Measurements from ENCODE around the gene ASB4.
"Not testable (repeated sequence)": the region's sequence is repeated elsewhere in the genome, so short reads cannot be mapped to it uniquely, and the experiment has no call there.

ASB4 gene

DNA sequence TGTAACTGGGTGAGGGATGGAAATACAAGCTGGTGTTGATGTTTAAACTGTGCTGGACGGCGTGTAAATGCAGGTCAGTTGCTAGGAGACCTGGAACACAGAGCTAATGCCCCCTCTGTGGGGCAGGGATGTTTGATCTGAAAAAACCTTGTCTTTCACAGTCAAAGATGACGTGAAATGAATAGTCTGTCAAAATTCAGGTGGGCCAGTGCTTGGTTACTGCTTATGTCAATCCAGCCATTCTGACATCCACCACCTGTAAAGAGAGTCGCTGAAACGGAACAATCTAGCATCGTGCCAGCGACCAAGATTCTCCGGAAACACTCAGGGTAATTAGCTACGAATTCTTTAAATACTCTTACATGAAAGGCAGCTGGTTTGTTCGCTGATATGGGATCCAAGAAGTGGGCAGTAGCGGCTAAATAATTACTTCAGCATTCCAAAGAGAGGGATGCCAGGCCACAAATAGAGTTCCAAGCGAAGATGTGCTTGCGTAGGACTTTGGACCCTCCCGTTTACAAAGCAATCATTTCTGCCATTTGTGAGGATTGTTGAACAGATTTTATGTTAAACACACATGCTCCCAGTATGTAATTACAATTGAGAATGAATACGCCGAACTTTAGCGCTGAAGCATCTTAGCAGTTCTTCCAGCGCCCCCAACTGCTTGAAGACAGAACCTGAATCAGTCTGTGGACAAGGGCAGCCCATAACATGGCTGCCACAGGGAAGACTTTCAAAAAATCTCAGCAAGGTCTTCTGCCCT lies 7.3 kb upstream of the ASB4 start:
- DNase-seq (ENCODE audit: low read depth in 2 of 2): no peak

DNA sequence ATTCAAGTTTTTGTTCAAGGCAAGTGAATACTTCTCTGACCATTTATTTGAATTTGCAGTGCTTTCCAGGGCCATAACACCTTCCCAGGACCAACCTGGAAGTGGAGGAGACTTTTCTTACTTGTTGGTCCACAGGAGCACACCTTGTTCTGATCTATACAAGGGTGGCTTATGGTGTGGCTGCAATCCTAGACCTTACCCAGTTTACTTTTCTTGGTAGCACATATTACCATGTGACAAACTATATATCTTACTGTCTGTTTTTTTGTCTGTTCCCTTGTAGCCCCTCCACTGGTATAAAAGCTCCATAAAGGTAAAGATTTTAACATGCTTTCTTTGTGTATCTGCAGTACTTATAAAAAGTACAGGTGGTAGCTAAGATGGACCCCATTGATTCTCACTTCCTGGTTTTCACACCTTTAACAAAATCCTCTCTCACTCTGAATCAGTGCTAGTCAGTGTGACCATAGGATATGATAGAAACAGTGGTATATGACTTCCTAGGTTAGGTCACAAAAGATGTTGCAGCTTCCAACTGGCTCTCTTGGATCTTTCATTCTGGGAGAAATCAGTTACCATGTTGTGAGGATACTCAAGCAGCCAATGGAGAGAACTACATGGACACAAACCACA lies 5.6 kb upstream of the ASB4 start:
- DNase-seq (ENCODE audit: low read depth in 2 of 2): no peak

DNA sequence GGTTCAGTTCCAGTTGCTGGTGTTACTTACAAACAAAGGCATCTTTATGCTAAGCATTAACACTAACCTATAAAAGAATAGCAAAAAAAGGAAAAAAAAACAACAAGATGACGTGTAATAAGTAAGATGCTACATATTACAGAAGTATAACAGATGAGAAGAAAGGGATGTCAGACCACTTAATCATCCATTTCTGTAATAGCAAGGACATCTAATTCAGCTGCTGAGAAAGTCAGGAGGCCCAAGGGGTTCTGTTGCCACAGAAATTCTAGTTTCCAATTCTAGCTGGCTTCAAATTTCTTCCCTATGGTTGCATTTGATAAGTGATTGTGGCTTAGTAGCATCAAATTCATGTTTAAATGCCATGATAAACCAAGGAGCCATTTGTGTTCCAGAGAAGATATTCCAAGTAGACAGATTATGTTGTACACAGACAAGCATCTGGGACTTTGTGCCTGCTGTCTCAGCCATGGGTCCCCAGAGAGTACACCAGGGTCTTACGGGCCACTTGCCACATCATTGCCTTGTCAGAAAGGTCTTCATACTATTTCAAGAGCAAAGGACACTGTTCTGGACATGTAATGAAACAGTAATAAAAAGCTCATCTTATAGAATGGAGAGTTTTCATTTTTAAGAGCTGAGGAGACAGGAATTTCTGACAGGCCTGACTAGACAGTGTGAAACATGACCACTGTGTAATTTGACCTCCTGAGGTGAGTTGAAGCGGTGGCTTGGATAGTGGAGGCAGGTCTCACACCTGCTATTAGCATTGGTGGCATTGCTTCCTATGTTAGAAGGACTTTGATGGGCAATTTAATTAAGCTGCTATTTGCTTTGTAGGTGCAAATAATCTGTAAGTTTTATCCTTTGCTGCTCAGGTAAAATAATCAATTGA lies 4.2 kb upstream of the ASB4 start:
- no peak for DNase-seq (ENCODE audit: low read depth in 2 of 2)

DNA sequence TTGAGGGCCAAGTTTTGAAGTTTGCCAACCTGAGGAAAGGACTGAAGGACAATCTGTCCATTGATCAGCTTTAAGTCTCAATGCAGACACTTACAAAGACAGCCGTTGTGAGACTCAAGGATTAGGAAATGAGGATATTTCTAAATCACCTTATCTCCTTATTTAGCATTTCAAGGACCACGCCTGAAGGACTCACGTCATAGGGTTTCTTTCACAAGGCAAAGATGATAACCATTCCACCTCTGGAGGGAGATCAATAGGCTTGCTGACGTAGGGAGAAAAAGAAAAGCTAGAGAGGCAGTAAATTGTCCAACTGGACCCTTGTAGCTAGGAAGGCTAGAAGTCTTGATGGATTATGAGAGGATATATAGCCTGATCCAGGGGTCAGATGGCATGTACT lies 3.3 kb upstream of the ASB4 start:
- DNase-seq (ENCODE audit: low read depth in 2 of 2): no peak

DNA sequence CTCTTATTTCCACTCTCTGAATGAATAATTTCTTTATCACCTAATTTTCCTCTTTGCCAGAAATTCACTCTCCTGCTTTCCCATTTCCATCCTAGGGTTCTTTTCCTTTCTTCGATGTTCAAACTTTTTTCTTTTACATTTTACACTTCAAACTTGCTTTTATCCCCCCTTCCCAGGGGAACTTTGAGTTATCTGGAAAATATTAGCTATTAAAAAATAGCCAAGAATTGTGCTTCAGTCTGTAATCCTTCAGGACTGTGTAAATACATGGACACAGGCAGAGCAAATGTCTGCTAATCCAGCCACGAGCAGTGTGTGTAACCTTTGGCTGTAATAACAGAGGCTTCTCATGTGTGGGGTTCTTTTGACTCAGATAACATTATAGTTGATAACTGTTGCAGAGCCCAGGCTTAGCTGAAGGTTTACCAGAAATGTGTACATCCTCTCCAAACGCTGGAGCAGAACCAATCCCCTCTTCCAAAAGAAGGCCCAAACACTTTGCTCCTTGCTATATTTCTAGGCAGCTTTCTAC lies 4.6 kb downstream of the ASB4 start:
- DNase-seq (ENCODE audit: low read depth in 2 of 2): no peak

DNA sequence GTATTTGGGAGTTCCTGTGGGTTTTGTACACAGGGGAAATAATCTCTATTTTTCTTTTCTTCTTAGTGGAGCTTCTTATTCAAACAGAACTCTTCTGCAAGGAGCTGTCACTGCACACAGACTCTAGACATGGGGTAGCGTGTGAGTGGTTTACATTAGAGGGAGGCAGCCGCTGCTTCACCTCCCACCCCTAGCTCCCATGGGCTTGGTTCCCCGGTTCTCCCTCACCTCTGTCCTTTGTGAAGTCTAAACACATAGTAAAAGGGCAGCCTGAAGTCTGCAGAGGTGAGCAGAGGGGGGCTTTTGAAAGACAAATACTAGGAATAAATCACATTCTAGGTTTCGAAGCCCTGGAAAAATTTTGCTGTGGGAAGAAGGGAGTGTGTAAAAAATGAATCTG lies 5.5 kb downstream of the ASB4 start:
- no peak for DNase-seq (ENCODE audit: low read depth in 2 of 2)

DNA sequence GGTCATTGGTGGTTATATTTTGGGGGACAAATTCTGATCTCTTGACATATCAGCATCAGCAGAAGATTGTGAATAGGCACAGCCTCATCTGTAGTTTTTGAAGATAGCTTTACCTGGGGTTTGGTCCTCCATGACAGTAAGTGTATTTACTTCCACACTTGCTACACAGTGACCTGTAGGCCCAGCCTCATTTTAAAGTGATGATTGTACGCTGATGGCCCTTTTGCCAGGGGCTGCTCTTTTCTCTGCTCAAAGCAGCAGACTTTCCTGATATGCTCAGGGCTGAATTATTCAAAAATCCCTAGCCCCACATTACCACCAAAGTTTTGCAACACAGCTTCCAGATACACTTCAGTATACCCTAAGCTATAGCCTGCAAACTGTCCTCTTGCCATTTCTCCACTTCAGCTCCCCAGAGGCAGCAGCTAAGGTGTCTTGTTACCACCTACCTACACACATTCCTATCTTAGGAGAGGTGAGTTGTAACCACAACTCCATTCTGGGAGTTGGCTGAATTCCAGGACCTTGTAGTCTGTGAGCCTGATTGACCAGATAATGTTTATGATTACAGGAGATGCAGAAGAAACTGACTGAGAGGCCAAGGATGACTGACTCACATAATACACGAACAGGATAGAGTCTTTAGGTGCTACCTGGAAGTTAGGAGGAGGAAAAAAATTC lies 6.0 kb downstream of the ASB4 start:
- no peak for DNase-seq (ENCODE audit: low read depth in 2 of 2)

DNA sequence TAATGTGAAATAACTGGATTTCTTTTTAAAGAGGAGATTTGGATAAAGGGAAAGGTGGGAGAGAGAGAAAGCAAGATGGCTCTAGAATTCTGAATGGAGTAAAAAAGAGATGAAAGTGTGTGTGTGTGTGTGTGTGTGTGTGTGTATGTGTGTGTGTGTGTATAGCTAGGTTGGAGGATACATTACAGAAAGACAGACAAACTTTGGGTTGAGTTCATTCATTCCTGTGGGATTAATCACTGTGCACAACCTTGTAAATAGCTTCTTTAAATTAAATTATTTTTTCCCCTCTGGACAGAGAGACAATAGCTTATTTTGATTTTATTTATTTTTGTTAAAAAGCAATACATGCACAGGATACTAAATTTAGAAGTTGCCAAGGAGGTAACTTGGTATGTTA lies 7.5 kb downstream of the ASB4 start:
- no peak for DNase-seq (ENCODE audit: low read depth in 2 of 2)

DNA sequence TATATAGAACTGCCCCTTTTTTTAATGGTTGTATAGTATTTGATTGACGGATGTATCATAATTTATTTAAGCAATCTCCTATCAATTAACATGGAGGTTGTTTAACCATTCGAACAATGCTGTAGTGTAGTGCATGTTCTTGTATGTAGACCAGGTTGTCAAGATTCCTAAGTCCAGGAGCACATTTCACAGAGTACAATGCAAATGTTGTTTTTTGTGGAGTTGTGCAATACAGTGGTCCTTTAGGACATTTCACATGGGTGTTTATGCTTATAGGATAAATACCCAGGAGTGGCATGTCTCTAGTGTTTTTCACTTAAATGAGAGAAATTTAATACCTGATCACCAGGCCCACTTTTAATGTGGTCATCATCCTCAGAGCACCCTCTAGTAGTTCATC lies 8.1 kb downstream of the ASB4 start:
- DNase-seq (ENCODE audit: low read depth in 2 of 2): no peak

DNA sequence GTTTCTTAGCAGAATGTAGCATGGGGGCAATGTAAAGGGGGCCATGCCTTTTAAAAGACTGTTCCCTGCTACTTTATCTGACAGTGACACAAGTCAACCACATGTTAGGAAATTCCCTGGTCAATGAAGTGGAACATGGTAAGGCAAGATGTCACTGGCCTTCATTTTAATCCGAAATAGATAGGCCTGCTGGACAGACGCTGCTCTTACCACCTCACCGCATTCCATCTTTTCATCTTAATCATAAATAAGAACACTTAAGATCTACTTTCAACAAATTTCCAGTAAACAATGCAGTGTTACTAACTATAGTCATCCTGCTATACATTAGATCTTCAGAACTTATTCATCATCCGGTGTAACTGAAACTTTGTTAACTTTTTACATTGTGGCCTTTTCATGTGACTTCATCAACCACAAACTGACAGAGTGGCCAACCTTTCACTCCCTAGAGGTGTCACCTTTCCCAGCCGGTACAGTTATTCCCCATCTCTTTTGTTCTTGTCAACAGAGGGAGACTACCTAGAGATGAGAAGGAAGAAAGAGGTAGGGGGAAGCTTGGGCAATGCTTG lies 15.6 kb downstream of the ASB4 start:
- DNase-seq (ENCODE audit: low read depth in 2 of 2): peak in 1 of 2 donors; percentile 3

DNA sequence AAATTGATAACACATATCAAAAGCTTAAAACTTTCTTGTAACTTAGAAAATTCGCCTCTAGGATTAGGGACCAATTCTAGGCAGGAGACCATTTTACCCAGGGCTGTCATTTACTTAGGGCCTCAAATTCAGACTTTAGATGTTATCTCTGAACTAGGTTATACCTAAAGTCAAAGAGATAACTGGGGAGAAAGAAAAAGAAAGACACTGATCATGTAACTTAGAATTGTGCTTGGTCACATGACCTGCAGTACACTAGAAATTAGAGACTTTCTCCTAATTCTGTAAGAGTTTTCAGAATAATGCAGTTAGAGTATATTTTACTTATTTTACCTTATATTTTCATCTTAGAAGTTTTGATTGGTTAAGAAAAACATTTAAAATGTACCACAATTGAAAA lies 16.7 kb downstream of the ASB4 start:
- no peak for DNase-seq (ENCODE audit: low read depth in 2 of 2)

DNA sequence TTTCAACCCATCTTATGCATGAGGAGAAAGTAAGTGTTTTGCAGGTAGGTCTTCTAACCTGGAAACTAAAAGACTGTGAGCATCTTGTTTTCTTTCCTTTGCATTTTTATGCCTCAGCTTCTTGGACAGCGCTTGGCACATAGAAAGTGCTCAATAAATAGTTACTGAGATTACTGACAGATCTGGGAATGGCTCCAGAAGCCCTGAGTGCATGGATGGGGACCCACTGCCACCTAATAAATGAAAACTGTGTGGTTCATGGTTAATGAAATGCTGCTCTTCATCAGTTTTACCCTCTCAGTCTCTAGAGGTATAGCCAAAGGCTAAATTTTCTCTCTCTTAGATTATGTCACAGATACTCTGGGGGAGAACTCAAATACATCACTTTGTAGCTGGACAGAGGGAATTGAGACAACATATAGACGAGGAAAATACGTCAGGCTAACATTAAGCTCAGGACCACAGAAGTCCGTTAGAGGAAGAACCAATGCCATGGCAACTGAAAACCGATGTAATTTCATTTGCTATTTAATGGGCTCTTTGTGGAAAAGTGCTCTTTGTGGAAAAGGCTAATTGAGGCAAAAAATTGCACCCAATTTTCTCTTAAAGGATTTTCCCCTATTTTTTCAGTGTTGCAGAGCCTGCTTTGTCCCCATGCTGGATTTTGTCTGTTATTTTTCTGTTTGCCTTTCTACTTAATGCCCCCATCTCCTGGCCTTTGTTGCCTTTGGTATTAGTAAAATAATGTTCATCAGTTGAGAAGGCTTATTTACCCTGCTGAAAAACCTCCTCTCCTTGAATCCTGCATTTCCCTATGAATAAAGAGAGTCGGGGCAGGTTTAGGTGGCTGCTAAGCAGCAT lies 17.8 kb downstream of the ASB4 start:
- DNase-seq (ENCODE audit: low read depth in 2 of 2): no peak

DNA sequence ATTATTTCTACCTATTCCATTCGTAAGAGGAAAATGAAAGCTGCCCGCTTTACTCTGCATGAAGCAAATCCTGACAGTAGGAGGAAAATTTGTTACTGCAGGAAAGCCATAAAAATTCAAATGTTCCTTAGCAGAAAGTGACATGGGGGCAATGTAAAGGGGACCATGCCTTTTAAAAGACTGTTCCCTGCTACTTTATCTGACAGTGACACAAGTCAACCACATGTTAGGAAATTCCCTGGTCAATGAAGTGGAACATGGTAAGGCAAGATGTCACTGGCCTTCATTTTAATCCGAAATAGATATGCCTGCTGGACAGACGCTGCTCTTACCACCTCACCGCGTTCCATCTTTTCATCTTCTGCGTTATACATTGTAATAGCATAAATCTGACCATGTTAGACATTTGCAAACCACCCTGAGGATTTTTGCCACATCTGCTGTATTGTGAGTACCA lies 18.4 kb downstream of the ASB4 start:
- DNase-seq (ENCODE audit: low read depth in 2 of 2): not testable (repeated sequence)

DNA sequence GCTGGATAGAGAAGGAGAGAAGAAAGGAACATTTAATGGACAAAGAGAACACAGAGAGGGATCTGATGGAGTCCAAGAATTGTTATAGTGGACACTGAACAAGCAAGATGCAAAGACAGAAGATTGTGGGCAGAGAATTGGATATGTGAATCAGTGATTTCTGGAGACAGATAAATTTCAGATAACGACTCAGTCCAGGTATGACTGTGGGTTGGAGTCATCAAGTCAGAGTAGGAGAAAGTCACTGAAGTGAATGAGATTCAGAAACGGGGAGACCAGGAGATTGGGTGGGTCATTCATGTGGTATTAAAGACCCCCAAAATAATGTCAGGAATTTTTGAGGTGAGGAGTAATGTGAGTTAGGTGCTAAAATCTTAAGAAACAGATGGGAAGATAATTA lies 23.0 kb downstream of the ASB4 start:
- no peak for DNase-seq (ENCODE audit: low read depth in 2 of 2)

DNA sequence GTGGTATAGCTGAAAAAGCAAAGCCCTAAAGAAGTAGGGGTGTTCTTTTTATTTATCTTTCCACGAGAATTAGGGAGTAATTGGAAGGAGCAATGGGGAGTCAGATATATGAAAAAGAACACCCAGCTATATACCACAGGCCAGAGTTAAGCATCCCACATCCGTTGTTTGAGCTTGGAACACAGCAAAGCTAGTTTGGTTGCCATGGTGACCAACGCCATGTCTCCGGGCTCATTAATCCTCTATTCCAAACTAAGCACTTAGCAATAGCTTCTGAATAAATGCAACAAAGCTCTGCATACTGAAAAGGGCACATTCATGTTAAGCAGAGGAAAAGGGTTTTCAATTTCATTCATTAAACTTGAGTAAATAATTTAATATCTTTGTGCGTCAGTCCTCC lies 23.5 kb downstream of the ASB4 start:
- no peak for DNase-seq (ENCODE audit: low read depth in 2 of 2)

DNA sequence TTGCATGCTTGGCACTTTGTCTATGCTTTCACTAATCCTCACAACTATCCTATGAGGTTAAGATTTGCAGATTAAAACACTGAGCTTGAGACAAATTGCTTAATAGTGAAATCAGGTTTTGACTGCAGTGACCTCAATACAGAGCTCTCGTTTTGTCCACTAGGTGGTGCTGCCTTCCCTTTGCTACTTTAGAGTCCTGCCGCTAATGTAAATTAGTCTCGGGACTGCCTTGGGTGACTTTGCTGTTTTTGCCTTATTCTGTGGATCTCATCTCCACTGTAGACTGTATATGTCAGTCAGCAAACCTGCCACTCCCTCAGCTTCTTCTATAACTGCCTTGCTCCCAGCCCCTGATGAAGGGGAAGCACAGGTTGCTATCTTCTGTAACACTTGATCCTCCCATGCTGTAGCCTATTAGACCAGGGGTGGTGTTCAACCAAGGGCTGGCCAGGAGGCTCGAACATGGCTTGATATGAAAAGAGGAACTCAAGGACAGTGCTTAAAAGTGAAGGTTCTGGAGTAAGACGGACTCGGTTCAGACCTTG lies 26.0 kb downstream of the ASB4 start:
- DNase-seq (ENCODE audit: low read depth in 2 of 2): peak; percentile 19 to 31

DNA sequence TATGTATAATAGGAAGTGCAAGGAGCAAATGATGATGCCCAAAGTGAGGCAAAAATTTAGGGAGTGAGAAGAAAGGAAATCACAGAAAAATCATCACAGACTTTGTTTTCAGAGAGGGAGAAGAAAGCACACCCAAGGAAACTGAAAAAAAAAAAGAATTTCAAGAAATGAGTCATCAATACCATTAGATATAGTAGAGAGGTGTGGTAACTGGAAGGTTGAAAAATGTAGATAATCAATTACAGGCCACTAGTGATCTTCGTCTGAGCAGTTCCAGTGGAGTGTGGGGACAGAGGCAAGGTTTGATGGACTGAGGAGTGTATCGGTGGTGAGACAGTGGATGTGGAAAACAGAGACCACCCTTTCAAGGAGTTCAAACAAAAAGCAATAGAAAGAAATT lies 31.7 kb downstream of the ASB4 start:
- no peak for DNase-seq (ENCODE audit: low read depth in 2 of 2)

DNA sequence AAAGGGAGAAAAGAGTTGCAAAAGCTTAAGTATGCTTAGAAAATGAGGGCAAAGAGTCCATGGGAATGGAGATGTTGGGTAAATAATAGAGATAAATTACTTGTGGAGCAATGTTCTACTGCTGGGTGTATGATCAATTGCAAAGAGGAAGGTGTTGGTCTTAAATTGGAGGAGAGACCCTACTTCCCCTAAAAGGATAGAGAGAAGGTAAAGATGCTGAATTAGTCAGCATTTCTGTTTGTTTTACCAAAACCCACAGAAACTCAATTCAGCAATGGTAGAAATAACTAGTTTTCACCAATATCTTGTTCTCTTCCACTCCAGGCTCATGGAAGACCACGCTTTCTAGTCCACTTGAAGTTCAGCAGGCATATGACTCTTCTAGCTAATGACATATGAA lies 32.1 kb downstream of the ASB4 start:
- no peak for DNase-seq (ENCODE audit: low read depth in 2 of 2)

DNA sequence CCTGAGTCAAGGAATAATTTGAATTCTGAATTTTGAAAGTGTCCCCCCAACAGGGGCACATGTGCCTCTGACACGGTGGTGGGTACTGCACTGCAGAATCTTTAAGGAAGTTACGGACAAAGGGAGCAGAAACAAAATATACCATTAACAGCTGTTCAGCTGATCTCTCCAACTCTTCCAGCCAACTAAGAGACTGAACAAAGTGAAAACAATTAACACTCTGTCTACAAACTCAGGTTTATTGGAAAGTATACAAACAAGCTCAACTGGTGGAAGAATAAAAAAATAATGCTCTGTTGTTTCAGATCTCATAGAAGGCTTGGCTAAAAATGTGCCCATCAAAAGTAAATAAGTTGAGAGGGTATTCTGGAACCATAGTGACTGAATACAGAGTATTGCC lies 34.4 kb downstream of the ASB4 start:
- no peak for DNase-seq (ENCODE audit: low read depth in 2 of 2)

DNA sequence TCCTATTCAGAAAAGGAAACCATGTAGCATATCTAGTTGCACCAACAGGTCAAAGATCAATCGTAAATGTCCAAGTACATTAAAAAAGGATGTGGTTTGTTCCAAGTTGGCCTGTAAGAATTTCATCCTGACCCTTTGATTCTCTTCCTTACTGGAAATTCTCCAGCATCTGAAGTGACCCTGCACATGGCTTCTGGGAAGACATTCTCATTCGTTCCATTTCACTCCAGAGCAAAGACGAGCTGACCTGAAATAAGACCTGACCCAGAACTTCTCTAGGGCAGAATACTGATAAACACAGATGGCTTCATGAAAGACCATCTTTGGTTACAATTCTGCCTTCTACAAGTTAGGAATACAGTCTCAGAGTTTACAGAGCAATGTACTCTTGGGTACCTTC lies 39.8 kb downstream of the ASB4 start:
- DNase-seq (ENCODE audit: low read depth in 2 of 2): no peak

All from stimulated activated CD4-positive, alpha-beta T cell treated with anti-CD3 and anti-CD28 coated beads, Interleukin-15, amount 100 ng/mL, for 48 hours (primary cell).